GM23338 (cell line): Measurements from ENCODE around the gene PPARD. TPM values are rescaled to one million over a fixed set of nuclear protein-coding genes. Genes with fewer than 3 reads are reported as not detected.

Experiments
- ATAC-seq: fragments of 200-7000 bp; cut with Tn5 transposase; 3 replicates; pipeline ENCODE4 v1.9.1; 2020
- DNase-seq: peaks from one replicate; pipeline ENCODE4 v3.0.0-alpha.2; 2015; ENCODE audit warnings: low spot score
- H2AFZ ChIP-seq: fragments of 200-600 bp; sonication (generic); 2 replicates; pipeline ENCODE4 v1.8.0; 2016; ENCODE audit warnings: antibody characterized with exemption, mild to moderate bottlenecking, moderate library complexity
- H3F3A ChIP-seq: fragments of 200-600 bp; sonication (generic); replicated peaks from 2 replicates; pipeline ENCODE4 v1.8.0; 2017; ENCODE audit warnings: antibody characterized with exemption, mixed run types, low read depth
- H3K27ac ChIP-seq: fragments of 200-600 bp; sonication (generic); 2 replicates; pipeline ENCODE4 v1.6.1; 2016; ENCODE audit warnings: low read depth
- H3K27me3 ChIP-seq: fragments of 200-600 bp; sonication (generic); 2 replicates; pipeline ENCODE4 v1.8.0; 2016; ENCODE audit warnings: mild to moderate bottlenecking, mixed run types, moderate library complexity; ENCODE audit not compliant: insufficient read depth
- H3K36me3 ChIP-seq: fragments of 200-600 bp; sonication (generic); 2 replicates; pipeline ENCODE4 v1.8.0; 2016; ENCODE audit warnings: mild to moderate bottlenecking; ENCODE audit not compliant: insufficient read depth
- H3K4me1 ChIP-seq: fragments of 200-600 bp; sonication (generic); 2 replicates; pipeline ENCODE4 v1.8.0; 2016; ENCODE audit warnings: mild to moderate bottlenecking, moderate library complexity; ENCODE audit not compliant: insufficient read depth
- H3K4me2 ChIP-seq: fragments of 200-600 bp; sonication (generic); 2 replicates; pipeline ENCODE4 v1.7.1; 2017; ENCODE audit warnings: mixed run types
- H3K4me3 ChIP-seq: fragments of 200-600 bp; sonication (generic); 2 replicates; pipeline ENCODE4 v1.6.1; 2016; ENCODE audit warnings: mixed run types
- H3K79me2 ChIP-seq: fragments of 200-600 bp; sonication (generic); replicated peaks from 2 replicates; pipeline ENCODE4 v1.8.0; 2017; ENCODE audit warnings: mild to moderate bottlenecking; ENCODE audit not compliant: insufficient read depth
- H3K9me2 ChIP-seq: fragments of 200-600 bp; sonication (generic); 2 replicates; pipeline ENCODE4 v1.8.0; 2017; ENCODE audit not compliant: insufficient read depth
- H4K20me1 ChIP-seq: fragments of 200-600 bp; sonication (generic); replicated peaks from 2 replicates; pipeline ENCODE4 v1.8.0; 2017; ENCODE audit warnings: mild to moderate bottlenecking; ENCODE audit not compliant: insufficient read depth
- H3K27ac Mint-ChIP-seq: 2 replicates; pipeline ENCODE4 v1.8.0; 2020; ENCODE audit warnings: inconsistent platforms, mild to moderate bottlenecking, moderate library complexity, mixed read lengths
- H3K27me3 Mint-ChIP-seq: 3 replicates; pipeline ENCODE4 v1.8.0; 2022; ENCODE audit warnings: low read depth, mild to moderate bottlenecking, moderate library complexity, mixed read lengths, inconsistent platforms; ENCODE audit not compliant: insufficient read depth, poor library complexity
- H3K36me3 Mint-ChIP-seq: 3 replicates; pipeline ENCODE4 v1.8.0; 2021; ENCODE audit warnings: low read depth, mild to moderate bottlenecking, inconsistent platforms, moderate library complexity, mixed read lengths
- H3K4me1 Mint-ChIP-seq: 3 replicates; pipeline ENCODE4 v1.8.0; 2020; ENCODE audit warnings: mild to moderate bottlenecking, inconsistent platforms, mixed read lengths
- H3K4me3 Mint-ChIP-seq: 3 replicates; pipeline ENCODE4 v1.8.0; 2021; ENCODE audit warnings: moderate library complexity, mild to moderate bottlenecking, inconsistent platforms, mixed read lengths
- H3K9me3 Mint-ChIP-seq: 3 replicates; pipeline ENCODE4 v1.8.0; 2020; ENCODE audit warnings: moderate library complexity, mild to moderate bottlenecking, inconsistent platforms, mixed read lengths
- CREB1 ChIP-seq: fragments of 250-450 bp; sonication (Bioruptor Pico); IDR thresholded peaks from 2 replicates; pipeline ENCODE4 v1.5.0; 2020; ENCODE audit warnings: low read depth, mild to moderate bottlenecking, moderate library complexity
- CTCF ChIP-seq, 2 experiments: fragments of 200-600 bp in 1 of 2; sonication (generic) in 1 of 2; conservative IDR thresholded peaks; 2 replicates each; pipeline versions ENCODE4 v1.5.1 to v1.6.1; 2016 to 2017; ENCODE audit warnings: antibody characterized with exemption in 2 of 2, low read depth in 2 of 2, mild to moderate bottlenecking in 2 of 2, moderate library complexity in 1 of 2
- ETS1 ChIP-seq: IDR thresholded peaks from 2 replicates; pipeline ENCODE4 v1.6.1; 2016; ENCODE audit warnings: antibody characterized with exemption
- EZH2 ChIP-seq: fragments of 200-600 bp; sonication (generic); IDR thresholded peaks from one replicate; pipeline ENCODE4 v1.8.0; 2017; ENCODE audit warnings: antibody characterized with exemption, mild to moderate bottlenecking, low read depth; ENCODE audit not compliant: unreplicated experiment
- POLR2AphosphoS5 ChIP-seq: IDR thresholded peaks from 2 replicates; pipeline ENCODE4 v1.6.1; 2016; ENCODE audit warnings: antibody characterized with exemption, low read depth
- ZNF114 ChIP-seq: fragments of 250-450 bp; sonication (Bioruptor Pico); IDR thresholded peaks from 2 replicates; pipeline ENCODE4 v1.5.0; 2020; ENCODE audit warnings: mild to moderate bottlenecking, moderate library complexity
- ZNF331 ChIP-seq: fragments of 250-450 bp; sonication (Bioruptor Pico); IDR thresholded peaks from 2 replicates; pipeline ENCODE4 v1.5.0; 2020; ENCODE audit warnings: low read depth, mild to moderate bottlenecking, moderate library complexity
- polyA plus RNA-seq: library from polyadenylated mRNA; unstranded; fragments of >200 nt; fragmentation: Nextera tagmentation; extraction: Ambion mirVana; gene quantifications from 2 replicates; pipeline ENCODE4 v1.2.1, GENCODE V29; 2016
- total RNA-seq: library from RNA; depleted of rRNA; stranded (reverse); fragments of >200 nt; shearing (Covaris generic); gene quantifications from 2 replicates; pipeline ENCODE4 v1.2.3, GENCODE V29; 2014
- TF ChIP-seq, protein P1 (sequence below): IDR thresholded peaks from one replicate; pipeline ENCODE4 v1.6.1; 2018; ENCODE audit warnings: antibody characterized with exemption; ENCODE audit not compliant: unreplicated experiment

The PPARD gene
- total and polyA plus RNA-seq, 2 experiments from 2014 or later: 5.1 to 9.7 TPM

- Histone ChIP-seq H3K4me1 (no peaks in the 10 kb centered on the region), H3K9me2 (no peaks in the 10 kb centered on the region), H3K4me2 (no peak overlapping the region), H3K36me3 (0 out of 2 replicates have a peak, but pooled peaks cover 3% of the 10 kb centered on the region), H3F3A (no peaks in the 10 kb centered on the region), H2AFZ (no peak overlapping the region), H3K27ac (no peak overlapping the region), H3K4me3 (no peak overlapping the region), H3K27me3 (no peaks in the 10 kb centered on the region), H4K20me1 (no peaks in the 10 kb centered on the region), H3K79me2 (no peaks in the 10 kb centered on the region)
- Mint-ChIP-seq H3K27ac (no peak overlapping the region), H3K27me3 (peaks cover 4% of the 10 kb centered on the region), H3K9me3 (no peaks in the 10 kb centered on the region), H3K4me1 (no peaks in the 10 kb centered on the region), H3K36me3 (peaks cover 62% of the 10 kb centered on the region), H3K4me3 (no peak overlapping the region)
- TF ChIP-seq CREB1: no peak
- DNase-seq: no peak
- ATAC-seq: no peak
Measured at GRCh38 chr6:35351422-35351821, 9.1 kb downstream of the PPARD start.

- H3K27ac Mint-ChIP-seq: no peak overlapping the region
- Histone ChIP-seq H3K4me2 (no peak overlapping the region), H3F3A (no peaks in the 10 kb centered on the region), H4K20me1 (no peaks in the 10 kb centered on the region), H3K27ac (no peak overlapping the region), H3K4me1 (no peaks in the 10 kb centered on the region), H3K79me2 (no peaks in the 10 kb centered on the region), H3K9me2 (no peaks in the 10 kb centered on the region), H3K36me3 (0 out of 2 replicates have a peak, but pooled peaks cover 3% of the 10 kb centered on the region), H3K27me3 (no peaks in the 10 kb centered on the region), H3K4me3 (no peak overlapping the region), H2AFZ (no peak overlapping the region)
- H3K27me3 Mint-ChIP-seq: peaks cover 4% of the 10 kb centered on the region
- TF ChIP-seq EZH2: no peak
- no peak for TF ChIP-seq ETS1
- TF ChIP-seq ZNF331 (CRISPR knock-in tag): no peak
- TF ChIP-seq CTCF (conservative IDR thresholded peaks at IDR 0.05; ENCODE audit: low read depth in 2 of 2): no peak
- no peak for TF ChIP-seq POLR2AphosphoS5
- no peak for ATAC-seq
- DNase-seq: no peak
- H3K36me3 Mint-ChIP-seq: peaks cover 64% of the 10 kb centered on the region
- H3K9me3 Mint-ChIP-seq: no peaks in the 10 kb centered on the region
- H3K4me1 Mint-ChIP-seq: no peaks in the 10 kb centered on the region
- H3K4me3 Mint-ChIP-seq: no peak overlapping the region
Measured at GRCh38 chr6:35352735-35353134, 10.4 kb downstream of the PPARD start.

DNA sequence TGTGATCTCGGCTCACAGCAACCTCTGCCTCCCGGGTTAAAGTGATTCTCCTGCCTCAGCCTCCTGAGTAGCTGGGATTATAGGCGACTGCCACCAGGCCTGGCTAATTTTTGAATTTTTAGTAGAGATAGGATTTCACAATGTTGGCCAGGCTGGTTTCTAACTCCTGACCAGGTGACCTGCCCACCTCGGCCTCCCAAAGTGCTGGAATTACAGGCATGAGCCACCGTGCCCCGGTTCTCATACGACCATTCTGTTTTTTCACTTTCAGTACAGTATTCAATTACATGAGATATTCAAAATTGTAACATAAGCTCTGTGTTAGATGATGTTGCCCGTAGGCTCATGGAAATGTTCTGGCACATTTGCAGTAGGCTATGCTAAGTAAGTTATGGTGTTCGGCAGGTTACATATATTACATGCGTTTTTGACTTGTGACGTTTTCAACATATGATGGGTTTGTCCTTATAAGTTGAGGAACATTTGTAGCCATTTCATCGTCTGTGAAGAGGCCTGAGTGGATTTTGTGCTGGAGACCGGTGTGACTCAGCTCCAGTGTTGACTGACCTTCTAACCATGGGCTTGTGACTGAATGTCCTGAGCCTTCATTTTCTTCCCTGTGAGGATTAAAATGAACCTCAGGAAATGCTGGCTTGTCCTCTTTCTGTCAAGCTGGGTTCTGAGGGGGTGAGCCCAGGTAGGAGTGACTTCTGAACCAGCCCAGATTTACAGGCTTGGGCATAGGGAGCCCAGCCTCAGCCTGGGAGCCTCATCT, 12.2 kb downstream of the PPARD start:
- Histone ChIP-seq H3K4me1 (peaks cover 1% of the 10 kb centered on the region; the same call in 1 of the 2 replicates), H3K4me3 (no peak overlapping the region), H3K27ac (no peak overlapping the region), H4K20me1 (no peaks in the 10 kb centered on the region; the same call in 1 of the 2 replicates), H3K36me3 (0 out of 2 replicates have a peak, but pooled peaks cover 3% of the 10 kb centered on the region), H3F3A (no peaks in the 10 kb centered on the region), H3K4me2 (no peak overlapping the region), H3K27me3 (no peaks in the 10 kb centered on the region), H3K79me2 (0 out of 2 replicates have a peak, but pooled peaks cover 1% of the 10 kb centered on the region), H2AFZ (no peak overlapping the region), H3K9me2 (no peaks in the 10 kb centered on the region)
- Mint-ChIP-seq H3K36me3 (peaks cover 52% of the 10 kb centered on the region), H3K27ac (no peak overlapping the region), H3K9me3 (no peaks in the 10 kb centered on the region), H3K4me1 (peaks cover 5% of the 10 kb centered on the region; the same call in 2 of the 3 replicates), H3K4me3 (no peak overlapping the region), H3K27me3 (peaks cover 4% of the 10 kb centered on the region)
- no peak for ATAC-seq
- no peak for DNase-seq
- TF ChIP-seq ZNF114 (CRISPR knock-in tag) (no peak), POLR2AphosphoS5 (no peak), ZNF331 (CRISPR knock-in tag) (no peak)
- TF ChIP-seq, protein P1, sequence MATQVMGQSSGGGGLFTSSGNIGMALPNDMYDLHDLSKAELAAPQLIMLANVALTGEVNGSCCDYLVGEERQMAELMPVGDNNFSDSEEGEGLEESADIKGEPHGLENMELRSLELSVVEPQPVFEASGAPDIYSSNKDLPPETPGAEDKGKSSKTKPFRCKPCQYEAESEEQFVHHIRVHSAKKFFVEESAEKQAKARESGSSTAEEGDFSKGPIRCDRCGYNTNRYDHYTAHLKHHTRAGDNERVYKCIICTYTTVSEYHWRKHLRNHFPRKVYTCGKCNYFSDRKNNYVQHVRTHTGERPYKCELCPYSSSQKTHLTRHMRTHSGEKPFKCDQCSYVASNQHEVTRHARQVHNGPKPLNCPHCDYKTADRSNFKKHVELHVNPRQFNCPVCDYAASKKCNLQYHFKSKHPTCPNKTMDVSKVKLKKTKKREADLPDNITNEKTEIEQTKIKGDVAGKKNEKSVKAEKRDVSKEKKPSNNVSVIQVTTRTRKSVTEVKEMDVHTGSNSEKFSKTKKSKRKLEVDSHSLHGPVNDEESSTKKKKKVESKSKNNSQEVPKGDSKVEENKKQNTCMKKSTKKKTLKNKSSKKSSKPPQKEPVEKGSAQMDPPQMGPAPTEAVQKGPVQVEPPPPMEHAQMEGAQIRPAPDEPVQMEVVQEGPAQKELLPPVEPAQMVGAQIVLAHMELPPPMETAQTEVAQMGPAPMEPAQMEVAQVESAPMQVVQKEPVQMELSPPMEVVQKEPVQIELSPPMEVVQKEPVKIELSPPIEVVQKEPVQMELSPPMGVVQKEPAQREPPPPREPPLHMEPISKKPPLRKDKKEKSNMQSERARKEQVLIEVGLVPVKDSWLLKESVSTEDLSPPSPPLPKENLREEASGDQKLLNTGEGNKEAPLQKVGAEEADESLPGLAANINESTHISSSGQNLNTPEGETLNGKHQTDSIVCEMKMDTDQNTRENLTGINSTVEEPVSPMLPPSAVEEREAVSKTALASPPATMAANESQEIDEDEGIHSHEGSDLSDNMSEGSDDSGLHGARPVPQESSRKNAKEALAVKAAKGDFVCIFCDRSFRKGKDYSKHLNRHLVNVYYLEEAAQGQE: no peak
